Measurements from ENCODE around the gene FAM83G.

FAM83G gene

GRCh38 chr17:18950944-18951905 is 53.3 kb downstream of the FAM83G start:
- H3K27ac Mint-ChIP-seq: no peak overlapping the region

GRCh38 chr17:18950346-18950745 is 54.2 kb downstream of the FAM83G start:
- no peak for ATAC-seq (replicated peaks)
- Mint-ChIP-seq H3K4me1 (ENCODE audit: low read depth in 2 of 2) (peaks cover 8 to 10% of the 10 kb centered on the region in 2 donors), H3K4me3 (no peak overlapping the region)

More at GRCh38 chr17:18950944-18951905, 53.3 kb downstream of the FAM83G start:
- Mint-ChIP-seq H3K27me3 (peaks cover 10 to 40% of the 10 kb centered on the region in 2 donors), H3K4me3 (no peak overlapping the region), H3K4me1 (ENCODE audit: low read depth in 2 of 2) (peaks cover 12 to 13% of the 10 kb centered on the region in 2 donors), H3K9me3 (no peaks in the 10 kb centered on the region), H3K36me3 (ENCODE audit: insufficient read depth) (no peaks in the 10 kb centered on the region)
- ATAC-seq (replicated peaks) (no peak), DNase-seq (no peak)

GRCh38 chr17:18949566-18949965 is 55.0 kb downstream of the FAM83G start:
- DNase-seq (no peak), ATAC-seq (replicated peaks) (no peak)
- Mint-ChIP-seq H3K4me3 (no peak overlapping the region), H3K36me3 (ENCODE audit: insufficient read depth) (no peaks in the 10 kb centered on the region), H3K27me3 (peaks cover 25 to 51% of the 10 kb centered on the region in 2 donors), H3K4me1 (ENCODE audit: low read depth in 2 of 2) (peaks cover 5% of the 10 kb centered on the region in 2 donors), H3K9me3 (no peaks in the 10 kb centered on the region), H3K27ac (peak overlapping the region in 1 of 2 donors; percentile 15)

More at GRCh38 chr17:18950346-18950745, 54.2 kb downstream of the FAM83G start:
- Mint-ChIP-seq H3K27me3 (peaks cover 18 to 48% of the 10 kb centered on the region in 2 donors), H3K36me3 (ENCODE audit: insufficient read depth) (no peaks in the 10 kb centered on the region), H3K9me3 (no peaks in the 10 kb centered on the region), H3K27ac (no peak overlapping the region)
- no peak for DNase-seq

- DNase-seq (no peak), ATAC-seq (replicated peaks) (no peak)
- Mint-ChIP-seq H3K4me3 (no peak overlapping the region), H3K27me3 (peaks cover 27 to 59% of the 10 kb centered on the region in 2 donors), H3K9me3 (no peaks in the 10 kb centered on the region), H3K4me1 (ENCODE audit: low read depth in 2 of 2) (no peaks in the 10 kb centered on the region), H3K27ac (no peak overlapping the region), H3K36me3 (ENCODE audit: insufficient read depth) (no peaks in the 10 kb centered on the region)
Measured at GRCh38 chr17:18948476-18949006, 56.0 kb downstream of the FAM83G start.

- no peak overlapping the region for H3K4me3 Mint-ChIP-seq
- H3K4me1 Mint-ChIP-seq (ENCODE audit: low read depth in 2 of 2): no peaks in the 10 kb centered on the region
- ATAC-seq (replicated peaks) (no peak), DNase-seq (no peak)
- H3K27me3 Mint-ChIP-seq: peaks cover 27 to 59% of the 10 kb centered on the region in 2 donors
- H3K9me3 Mint-ChIP-seq: no peaks in the 10 kb centered on the region
- H3K27ac Mint-ChIP-seq: no peak overlapping the region
- no peaks in the 10 kb centered on the region for H3K36me3 Mint-ChIP-seq (ENCODE audit: insufficient read depth)
Measured at GRCh38 chr17:18947866-18948265, 56.7 kb downstream of the FAM83G start.

GRCh38 chr17:18946536-18946935 is 58.0 kb downstream of the FAM83G start:
- Mint-ChIP-seq H3K4me1 (ENCODE audit: low read depth in 2 of 2) (no peaks in the 10 kb centered on the region), H3K9me3 (no peaks in the 10 kb centered on the region), H3K27me3 (peaks cover 27 to 52% of the 10 kb centered on the region in 2 donors), H3K27ac (no peak overlapping the region), H3K4me3 (no peak overlapping the region), H3K36me3 (ENCODE audit: insufficient read depth) (no peaks in the 10 kb centered on the region)
- no peak for ATAC-seq (replicated peaks)
- no peak for DNase-seq

GRCh38 chr17:18944646-18945045 is 59.9 kb downstream of the FAM83G start:
- no peak overlapping the region for H3K4me3 Mint-ChIP-seq
- no peaks in the 10 kb centered on the region for H3K9me3 Mint-ChIP-seq
- peaks cover 23 to 49% of the 10 kb centered on the region in 2 donors for H3K27me3 Mint-ChIP-seq
- H3K4me1 Mint-ChIP-seq (ENCODE audit: low read depth in 2 of 2): no peaks in the 10 kb centered on the region
- no peak overlapping the region for H3K27ac Mint-ChIP-seq
- ATAC-seq (replicated peaks) (no peak), DNase-seq (no peak)
- no peaks in the 10 kb centered on the region for H3K36me3 Mint-ChIP-seq (ENCODE audit: insufficient read depth)

- no peaks in the 10 kb centered on the region for H3K9me3 Mint-ChIP-seq
- DNase-seq: no peak
- ATAC-seq (replicated peaks): no peak
- H3K27me3 Mint-ChIP-seq: peaks cover 11 to 16% of the 10 kb centered on the region in 2 donors
- H3K36me3 Mint-ChIP-seq (ENCODE audit: insufficient read depth): peaks cover 2% of the 10 kb centered on the region
- no peak overlapping the region for H3K27ac Mint-ChIP-seq
- peaks cover 0 to 2% of the 10 kb centered on the region in 2 donors for H3K4me1 Mint-ChIP-seq (ENCODE audit: low read depth in 2 of 2)
- no peak overlapping the region for H3K4me3 Mint-ChIP-seq
Measured at GRCh38 chr17:18938692-18939023, 65.9 kb downstream of the FAM83G start.

- Mint-ChIP-seq H3K9me3 (no peaks in the 10 kb centered on the region), H3K27me3 (peaks cover 11 to 16% of the 10 kb centered on the region in 2 donors), H3K4me1 (ENCODE audit: low read depth in 2 of 2) (peaks cover 0 to 3% of the 10 kb centered on the region in 2 donors), H3K27ac (no peak overlapping the region), H3K36me3 (ENCODE audit: insufficient read depth) (peaks cover 2% of the 10 kb centered on the region), H3K4me3 (no peak overlapping the region)
- DNase-seq (no peak), ATAC-seq (replicated peaks) (no peak)
Measured at GRCh38 chr17:18937981-18938691, 66.4 kb downstream of the FAM83G start.

GRCh38 chr17:18933102-18934058 is 71.2 kb downstream of the FAM83G start:
- ATAC-seq (replicated peaks): peak; percentile 49
- H3K27ac Mint-ChIP-seq: peak overlapping the region in 1 of 2 donors; percentile 20
- no peak overlapping the region for H3K4me3 Mint-ChIP-seq
- no peaks in the 10 kb centered on the region for H3K9me3 Mint-ChIP-seq
- H3K4me1 Mint-ChIP-seq (ENCODE audit: low read depth in 2 of 2): peaks cover 0 to 13% of the 10 kb centered on the region in 2 donors
- H3K27me3 Mint-ChIP-seq: no peaks in the 10 kb centered on the region
- H3K36me3 Mint-ChIP-seq (ENCODE audit: insufficient read depth): peaks cover 30% of the 10 kb centered on the region
- no peak for DNase-seq

- peak; percentile 72 for ATAC-seq (replicated peaks)
- no peak overlapping the region for H3K4me3 Mint-ChIP-seq
- no peaks in the 10 kb centered on the region for H3K9me3 Mint-ChIP-seq
- peaks cover 0 to 13% of the 10 kb centered on the region in 2 donors for H3K4me1 Mint-ChIP-seq (ENCODE audit: low read depth in 2 of 2)
- peaks cover 32% of the 10 kb centered on the region for H3K36me3 Mint-ChIP-seq (ENCODE audit: insufficient read depth)
- DNase-seq: no peak
- H3K27ac Mint-ChIP-seq: peak overlapping the region in 1 of 2 donors; percentile 20
- no peaks in the 10 kb centered on the region for H3K27me3 Mint-ChIP-seq
Measured at GRCh38 chr17:18932360-18933055, 72.1 kb downstream of the FAM83G start.

GRCh38 chr17:18928628-18929125 is 75.9 kb downstream of the FAM83G start:
- Mint-ChIP-seq H3K27me3 (no peaks in the 10 kb centered on the region), H3K4me1 (ENCODE audit: low read depth in 2 of 2) (peaks cover 0 to 13% of the 10 kb centered on the region in 2 donors), H3K9me3 (no peaks in the 10 kb centered on the region), H3K36me3 (ENCODE audit: insufficient read depth) (peaks cover 42% of the 10 kb centered on the region), H3K27ac (peak overlapping the region in 1 of 2 donors; percentile 46), H3K4me3 (no peak overlapping the region)
- no peak for DNase-seq
- ATAC-seq (replicated peaks): no peak

Data from effector memory CD8-positive, alpha-beta T cell (primary cell).